GM23338 (cell line): ENCODE measurements around the gene ALKBH4.
"Not testable (repeated sequence)": the region's sequence is repeated elsewhere in the genome, so short reads cannot be mapped to it uniquely, and the experiment has no call there.

Source experiments
- CREB1 ChIP-seq: fragments of 250-450 bp; sonication (Bioruptor Pico); IDR thresholded peaks from 2 replicates; pipeline ENCODE4 v1.5.0; 2020; ENCODE audit warnings: low read depth, mild to moderate bottlenecking, moderate library complexity
- CTCF ChIP-seq, 2 experiments: fragments of 200-600 bp in 1 of 2; sonication (generic) in 1 of 2; conservative IDR thresholded peaks; 2 replicates each; pipeline versions ENCODE4 v1.5.1 to v1.6.1; 2016 to 2017; ENCODE audit warnings: antibody characterized with exemption in 2 of 2, low read depth in 2 of 2, mild to moderate bottlenecking in 2 of 2, moderate library complexity in 1 of 2
- ETS1 ChIP-seq: IDR thresholded peaks from 2 replicates; pipeline ENCODE4 v1.6.1; 2016; ENCODE audit warnings: antibody characterized with exemption
- EZH2 ChIP-seq: fragments of 200-600 bp; sonication (generic); IDR thresholded peaks from one replicate; pipeline ENCODE4 v1.8.0; 2017; ENCODE audit warnings: antibody characterized with exemption, mild to moderate bottlenecking, low read depth; ENCODE audit not compliant: unreplicated experiment
- EZH2phosphoT487 ChIP-seq: fragments of 200-600 bp; sonication (generic); IDR thresholded peaks from one replicate; pipeline ENCODE4 v1.8.1; 2018; ENCODE audit warnings: antibody characterized with exemption; ENCODE audit not compliant: unreplicated experiment
- JUNB ChIP-seq: IDR thresholded peaks from one replicate; pipeline ENCODE4 v1.6.1; 2016; ENCODE audit warnings: antibody characterized with exemption; ENCODE audit not compliant: unreplicated experiment
- NANOG ChIP-seq: IDR thresholded peaks from 2 replicates; pipeline ENCODE4 v1.6.1; 2016; ENCODE audit warnings: antibody characterized with exemption, borderline replicate concordance
- POLR2AphosphoS5 ChIP-seq: IDR thresholded peaks from 2 replicates; pipeline ENCODE4 v1.6.1; 2016; ENCODE audit warnings: antibody characterized with exemption, low read depth
- REST ChIP-seq: IDR thresholded peaks from one replicate; pipeline ENCODE4 v1.6.1; 2018; ENCODE audit warnings: antibody characterized with exemption; ENCODE audit not compliant: unreplicated experiment
- STAT1 ChIP-seq: IDR thresholded peaks from one replicate; pipeline ENCODE4 v1.6.1; 2016; ENCODE audit warnings: antibody characterized with exemption; ENCODE audit not compliant: unreplicated experiment
- ZNF114 ChIP-seq: fragments of 250-450 bp; sonication (Bioruptor Pico); IDR thresholded peaks from 2 replicates; pipeline ENCODE4 v1.5.0; 2020; ENCODE audit warnings: mild to moderate bottlenecking, moderate library complexity
- ZNF331 ChIP-seq: fragments of 250-450 bp; sonication (Bioruptor Pico); IDR thresholded peaks from 2 replicates; pipeline ENCODE4 v1.5.0; 2020; ENCODE audit warnings: low read depth, mild to moderate bottlenecking, moderate library complexity
- TF ChIP-seq, protein P1 (sequence below): fragments of 250-450 bp; sonication (Bioruptor Pico); IDR thresholded peaks from 2 replicates; pipeline ENCODE4 v1.5.0; 2020; ENCODE audit warnings: mild to moderate bottlenecking, moderate library complexity

DNA sequence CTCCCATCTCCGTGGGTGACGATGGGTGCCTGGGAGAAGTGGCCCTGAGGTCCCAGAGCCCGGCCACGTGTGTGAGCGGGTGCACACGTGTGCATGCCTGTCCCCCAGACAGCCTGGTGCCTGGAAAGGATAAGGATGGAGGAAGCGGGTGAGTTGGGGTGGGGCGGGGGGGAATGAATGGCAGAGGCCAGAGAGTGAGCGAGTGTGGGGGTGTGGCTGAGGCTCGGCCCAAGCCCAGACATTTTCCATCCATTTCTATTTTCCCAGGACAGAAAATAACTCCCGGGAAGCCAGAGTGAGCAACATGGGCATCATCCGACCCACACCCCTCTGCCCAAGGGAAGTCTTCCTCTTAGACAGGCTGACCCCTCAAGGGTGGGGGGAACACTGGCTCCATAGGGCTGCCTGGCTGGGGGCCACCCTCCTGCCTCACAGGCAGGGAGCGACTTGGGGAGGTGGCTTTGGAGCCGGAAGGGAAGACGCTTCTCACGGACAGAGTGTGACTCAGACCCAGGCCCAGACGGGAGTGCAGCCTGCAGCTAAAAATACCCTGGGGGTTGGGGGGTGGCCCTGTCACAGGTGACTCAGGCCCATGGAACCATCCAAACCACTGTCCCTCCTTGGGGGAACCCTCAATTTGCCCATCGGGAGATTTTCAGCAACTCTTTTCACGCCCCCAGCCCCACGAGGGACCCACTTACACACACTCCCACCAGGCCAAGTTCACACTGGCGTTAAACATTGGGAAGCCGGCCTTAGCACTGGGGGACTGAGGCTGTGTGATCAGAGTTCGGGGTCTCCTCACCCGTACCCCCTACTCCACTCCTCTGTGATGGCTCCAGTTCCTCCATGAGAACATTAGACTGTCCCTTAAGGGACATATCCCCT is 40.9 kb upstream of the ALKBH4 start:
- not testable (repeated sequence) for TF ChIP-seq POLR2AphosphoS5; CTCF (conservative IDR thresholded peaks at IDR 0.05; ENCODE audit: low read depth in 2 of 2); EZH2phosphoT487; EZH2; REST; CREB1 (CRISPR knock-in tag); ZNF114 (CRISPR knock-in tag); ETS1; NANOG; ZNF331; STAT1; JUNB
- TF ChIP-seq, protein P1, sequence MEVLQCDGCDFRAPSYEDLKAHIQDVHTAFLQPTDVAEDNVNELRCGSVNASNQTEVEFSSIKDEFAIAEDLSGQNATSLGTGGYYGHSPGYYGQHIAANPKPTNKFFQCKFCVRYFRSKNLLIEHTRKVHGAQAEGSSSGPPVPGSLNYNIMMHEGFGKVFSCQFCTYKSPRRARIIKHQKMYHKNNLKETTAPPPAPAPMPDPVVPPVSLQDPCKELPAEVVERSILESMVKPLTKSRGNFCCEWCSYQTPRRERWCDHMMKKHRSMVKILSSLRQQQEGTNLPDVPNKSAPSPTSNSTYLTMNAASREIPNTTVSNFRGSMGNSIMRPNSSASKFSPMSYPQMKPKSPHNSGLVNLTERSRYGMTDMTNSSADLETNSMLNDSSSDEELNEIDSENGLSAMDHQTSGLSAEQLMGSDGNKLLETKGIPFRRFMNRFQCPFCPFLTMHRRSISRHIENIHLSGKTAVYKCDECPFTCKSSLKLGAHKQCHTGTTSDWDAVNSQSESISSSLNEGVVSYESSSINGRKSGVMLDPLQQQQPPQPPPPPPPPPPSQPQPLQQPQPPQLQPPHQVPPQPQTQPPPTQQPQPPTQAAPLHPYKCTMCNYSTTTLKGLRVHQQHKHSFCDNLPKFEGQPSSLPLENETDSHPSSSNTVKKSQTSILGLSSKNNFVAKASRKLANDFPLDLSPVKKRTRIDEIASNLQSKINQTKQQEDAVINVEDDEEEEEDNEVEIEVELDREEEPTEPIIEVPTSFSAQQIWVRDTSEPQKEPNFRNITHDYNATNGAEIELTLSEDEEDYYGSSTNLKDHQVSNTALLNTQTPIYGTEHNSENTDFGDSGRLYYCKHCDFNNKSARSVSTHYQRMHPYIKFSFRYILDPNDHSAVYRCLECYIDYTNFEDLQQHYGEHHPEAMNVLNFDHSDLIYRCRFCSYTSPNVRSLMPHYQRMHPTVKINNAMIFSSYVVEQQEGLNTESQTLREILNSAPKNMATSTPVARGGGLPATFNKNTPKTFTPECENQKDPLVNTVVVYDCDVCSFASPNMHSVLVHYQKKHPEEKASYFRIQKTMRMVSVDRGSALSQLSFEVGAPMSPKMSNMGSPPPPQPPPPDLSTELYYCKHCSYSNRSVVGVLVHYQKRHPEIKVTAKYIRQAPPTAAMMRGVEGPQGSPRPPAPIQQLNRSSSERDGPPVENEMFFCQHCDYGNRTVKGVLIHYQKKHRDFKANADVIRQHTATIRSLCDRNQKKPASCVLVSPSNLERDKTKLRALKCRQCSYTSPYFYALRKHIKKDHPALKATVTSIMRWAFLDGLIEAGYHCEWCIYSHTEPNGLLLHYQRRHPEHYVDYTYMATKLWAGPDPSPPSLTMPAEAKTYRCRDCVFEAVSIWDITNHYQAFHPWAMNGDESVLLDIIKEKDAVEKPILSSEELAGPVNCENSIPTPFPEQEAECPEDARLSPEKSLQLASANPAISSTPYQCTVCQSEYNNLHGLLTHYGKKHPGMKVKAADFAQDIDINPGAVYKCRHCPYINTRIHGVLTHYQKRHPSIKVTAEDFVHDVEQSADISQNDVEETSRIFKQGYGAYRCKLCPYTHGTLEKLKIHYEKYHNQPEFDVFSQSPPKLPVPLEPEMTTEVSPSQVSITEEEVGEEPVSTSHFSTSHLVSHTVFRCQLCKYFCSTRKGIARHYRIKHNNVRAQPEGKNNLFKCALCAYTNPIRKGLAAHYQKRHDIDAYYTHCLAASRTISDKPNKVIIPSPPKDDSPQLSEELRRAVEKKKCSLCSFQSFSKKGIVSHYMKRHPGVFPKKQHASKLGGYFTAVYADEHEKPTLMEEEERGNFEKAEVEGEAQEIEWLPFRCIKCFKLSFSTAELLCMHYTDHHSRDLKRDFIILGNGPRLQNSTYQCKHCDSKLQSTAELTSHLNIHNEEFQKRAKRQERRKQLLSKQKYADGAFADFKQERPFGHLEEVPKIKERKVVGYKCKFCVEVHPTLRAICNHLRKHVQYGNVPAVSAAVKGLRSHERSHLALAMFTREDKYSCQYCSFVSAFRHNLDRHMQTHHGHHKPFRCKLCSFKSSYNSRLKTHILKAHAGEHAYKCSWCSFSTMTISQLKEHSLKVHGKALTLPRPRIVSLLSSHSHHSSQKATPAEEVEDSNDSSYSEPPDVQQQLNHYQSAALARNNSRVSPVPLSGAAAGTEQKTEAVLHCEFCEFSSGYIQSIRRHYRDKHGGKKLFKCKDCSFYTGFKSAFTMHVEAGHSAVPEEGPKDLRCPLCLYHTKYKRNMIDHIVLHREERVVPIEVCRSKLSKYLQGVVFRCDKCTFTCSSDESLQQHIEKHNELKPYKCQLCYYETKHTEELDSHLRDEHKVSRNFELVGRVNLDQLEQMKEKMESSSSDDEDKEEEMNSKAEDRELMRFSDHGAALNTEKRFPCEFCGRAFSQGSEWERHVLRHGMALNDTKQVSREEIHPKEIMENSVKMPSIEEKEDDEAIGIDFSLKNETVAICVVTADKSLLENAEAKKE (CRISPR knock-in tag), result not testable (repeated sequence)
